Endothelial cell of umbilical vein (primary cell): ENCODE data around the gene MINDY3. TPM values are rescaled to one million over a fixed set of nuclear protein-coding genes. Genes with fewer than 3 reads are reported as not detected.

Source experiments
- BruUV-seq: library from RNA; stranded (reverse); fragments of 400-500 nt; replicated peaks from 2 replicates; lab custom pipeline; 2021; lab: Mats Ljungman, UMichigan
- CTCF ChIA-PET: fragments of 300-600, 350-600 bp; sonication (Branson Sonifier 250); formaldehyde crosslinking; loops from one replicate; lab custom pipeline; 2021; ENCODE audit warnings: antibody characterized with exemption, inconsistent platforms; lab: Charles Lee
- POLR2A ChIA-PET: fragments of 300-600, 350-600 bp; sonication (Branson Sonifier 250); formaldehyde crosslinking; loops from one replicate; lab custom pipeline; 2021; ENCODE audit warnings: antibody characterized with exemption, inconsistent platforms; lab: Charles Lee
- DNase-seq: peaks from one replicate; pipeline ENCODE4 v3.0.0-alpha.2; 2011; ENCODE audit warnings: low read depth, low spot score
- FAIRE-seq: peaks from 2 replicates; lab custom pipeline; 2011; peaks lifted over from hg19 to GRCh38; lab: Jason Lieb, UNC
- H2AFZ ChIP-seq: 2 replicates; pipeline ENCODE4 v1.6.0; 2012; ENCODE audit warnings: low read depth, low read length, control low read depth, inconsistent platforms
- H3K27ac ChIP-seq: 2 replicates; pipeline ENCODE4 v1.5.1; 2011; ENCODE audit warnings: low read depth, mild to moderate bottlenecking, control low read depth, low read length, moderate library complexity; ENCODE audit not compliant: insufficient read depth
- H3K27me3 ChIP-seq, 2 experiments: 2 replicates each; pipeline versions ENCODE4 v1.6.0 to v1.6.1; 2011; ENCODE audit warnings: low read length in 2 of 2, mixed read lengths in 1 of 2; ENCODE audit not compliant: control insufficient read depth in 2 of 2, insufficient read depth in 2 of 2
- H3K36me3 ChIP-seq, 2 experiments: 2 replicates in 1 of 2; 3 replicates in 1 of 2; pipeline ENCODE4 v1.5.1; 2011; ENCODE audit warnings: low read length in 2 of 2, mild to moderate bottlenecking in 1 of 2, moderate library complexity in 1 of 2; ENCODE audit not compliant: control insufficient read depth in 2 of 2, insufficient read depth in 2 of 2; ENCODE audit errors: extremely low read depth in 1 of 2
- H3K4me1 ChIP-seq: 3 replicates; pipeline ENCODE4 v1.5.1; 2011; ENCODE audit warnings: mild to moderate bottlenecking, low read length; ENCODE audit not compliant: control insufficient read depth, insufficient read depth; ENCODE audit errors: extremely low read depth
- H3K4me2 ChIP-seq: 2 replicates; pipeline ENCODE4 v1.6.1; 2011; ENCODE audit warnings: low read length, control low read depth, mixed read lengths; ENCODE audit not compliant: insufficient read depth
- H3K4me3 ChIP-seq, 3 experiments: fragments of 200-600 bp in 1 of 3; sonication (generic), shearing (Covaris generic) in 1 of 3; replicated peaks in 1 of 3; 2 replicates each; pipeline ENCODE4 v1.5.1; 2011 to 2016; ENCODE audit warnings: control low read depth in 3 of 3, low read length in 3 of 3, mild to moderate bottlenecking in 2 of 3, inconsistent platforms in 1 of 3, low read depth in 1 of 3, moderate library complexity in 1 of 3; ENCODE audit not compliant: insufficient read depth in 1 of 3
- H3K79me2 ChIP-seq: 2 replicates; pipeline ENCODE4 v1.6.0; 2012; ENCODE audit warnings: low read length, inconsistent platforms; ENCODE audit not compliant: control insufficient read depth, insufficient read depth
- H3K9ac ChIP-seq: replicated peaks from 2 replicates; pipeline ENCODE3; 2011; ENCODE audit warnings: low read length, control low read depth; ENCODE audit not compliant: insufficient read depth; ENCODE audit errors: extremely low read depth
- H3K9me1 ChIP-seq: replicated peaks from 3 replicates; pipeline ENCODE4 v1.6.0; 2011; ENCODE audit warnings: mild to moderate bottlenecking, low read length; ENCODE audit not compliant: control insufficient read depth, insufficient read depth; ENCODE audit errors: extremely low read depth
- H3K9me3 ChIP-seq: replicated peaks from 2 replicates; pipeline ENCODE4 v1.5.1; 2012; ENCODE audit warnings: low read length, inconsistent platforms; ENCODE audit not compliant: control insufficient read depth, insufficient read depth
- H4K20me1 ChIP-seq: replicated peaks from 2 replicates; pipeline ENCODE3; 2011; ENCODE audit warnings: mild to moderate bottlenecking, low read length; ENCODE audit not compliant: control insufficient read depth, insufficient read depth; ENCODE audit errors: extremely low read depth
- CTCF ChIP-seq, 2 donors: IDR thresholded peaks; 1 replicate in 1 of 2; 2 replicates in 1 of 2; pipeline ENCODE4 v1.5.1; 2011; ENCODE audit warnings: low read length in 2 of 2, mild to moderate bottlenecking in 2 of 2, moderate library complexity in 2 of 2, control low read depth in 1 of 2, inconsistent platforms in 1 of 2, low read depth in 1 of 2; ENCODE audit not compliant: insufficient read depth in 1 of 2; ENCODE audit errors: extremely low read depth in 1 of 2
- EZH2 ChIP-seq: IDR thresholded peaks from 2 replicates; pipeline ENCODE4 v1.6.1; 2012; ENCODE audit warnings: borderline replicate concordance, low read depth, mild to moderate bottlenecking, moderate library complexity, low read length, inconsistent platforms; ENCODE audit not compliant: severe bottlenecking
- FOS ChIP-seq: IDR thresholded peaks from 2 replicates; pipeline ENCODE4 v1.6.1; 2011; ENCODE audit warnings: mild to moderate bottlenecking, low read length, moderate library complexity, borderline replicate concordance; ENCODE audit not compliant: insufficient read depth
- GATA2 ChIP-seq: IDR thresholded peaks from 2 replicates; pipeline ENCODE4 v1.7.0; 2011; ENCODE audit warnings: low read depth, mild to moderate bottlenecking, moderate library complexity, mixed read lengths, low read length; ENCODE audit not compliant: insufficient read length, insufficient read depth
- JUN ChIP-seq: IDR thresholded peaks from 2 replicates; pipeline ENCODE4 v1.6.1; 2011; ENCODE audit warnings: borderline replicate concordance, low read depth; ENCODE audit not compliant: insufficient read length, insufficient read depth
- MAX ChIP-seq: IDR thresholded peaks from 2 replicates; pipeline ENCODE4 v1.6.1; 2011; ENCODE audit not compliant: insufficient read depth, insufficient read length
- MYC ChIP-seq: IDR thresholded peaks from one replicate; pipeline ENCODE4 v1.6.1; 2011; ENCODE audit warnings: mild to moderate bottlenecking, low read depth, low read length
- POLR2A ChIP-seq: IDR thresholded peaks from 2 replicates; pipeline ENCODE4 v1.6.1; 2012; ENCODE audit warnings: low read depth, mild to moderate bottlenecking, control low read depth, low read length
- POLR2AphosphoS5 ChIP-seq: IDR thresholded peaks from 2 replicates; pipeline ENCODE4 v1.6.1; 2012; ENCODE audit warnings: low read depth, mild to moderate bottlenecking, control low read depth, low read length, moderate library complexity; ENCODE audit not compliant: insufficient read depth
- dilution Hi-C: fragments of 300-500 bp; cut with MboI; formaldehyde crosslinking; loops from one replicate; pipeline ENCODE4 v1.15.0; 2019; ENCODE audit warnings: low sequenced_read_pairs; ENCODE audit not compliant: extremely low pct_ligation_motif_present
- intact Hi-C: fragments of 100-400 bp; cut with micrococcal nuclease; formaldehyde crosslinking; loops from one replicate; pipeline ENCODE4 v1.10.0; 2022
- polyA plus RNA-seq, 4 experiments: library from polyadenylated mRNA; depleted of rRNA in 3 of 4; stranded (reverse) in 3 of 4; unstranded in 1 of 4; fragments of >200 nt; gene quantifications; 2 replicates each; pipeline versions ENCODE4 v1.2.1 to v1.2.3, GENCODE V29; 2011 to 2012; ENCODE audit warnings: missing spikeins in 1 of 4
- total RNA-seq: library from RNA; stranded (reverse); gene quantifications from 2 replicates; pipeline ENCODE4 v1.2.3, GENCODE V29; 2021

MINDY3 gene
- total and polyA plus RNA-seq, 2 donors (not counting 3 experiments of a cell fraction or from before 2014, with no cell fraction given): 7.5 to 20.2 TPM

GRCh38 chr10:15871823-15872222 lies 11.5 kb upstream of the MINDY3 start:
- no peak overlapping the region for H3K9ac ChIP-seq
- no peak for TF ChIP-seq EZH2
- ChIA-PET POLR2A (no interaction called here), CTCF (no interaction called here)
- H3K79me2 ChIP-seq: no peaks in the 10 kb centered on the region
- no peak overlapping the region for H3K4me2 ChIP-seq
- no peak overlapping the region for H2AFZ ChIP-seq
- intact Hi-C loops: no loop called here
- H3K27me3 ChIP-seq: peaks cover 9 to 40% of the 10 kb centered on the region in 2 experiments
- no peaks in the 10 kb centered on the region for H3K9me1 ChIP-seq
- dilution Hi-C loops: no loop called here
- H3K36me3 ChIP-seq: no peaks in the 10 kb centered on the region
- no peaks in the 10 kb centered on the region for H3K9me3 ChIP-seq
- DNase-seq (no peak), FAIRE-seq (no peak)
- no TSS peak for BruUV-seq
- no peak overlapping the region for H3K4me3 ChIP-seq
- H3K27ac ChIP-seq: no peak overlapping the region
- no peaks in the 10 kb centered on the region for H3K4me1 ChIP-seq
- no peaks in the 10 kb centered on the region for H4K20me1 ChIP-seq

GRCh38 chr10:15869935-15870334 lies 9.6 kb upstream of the MINDY3 start:
- no peak overlapping the region for H3K27ac ChIP-seq
- BruUV-seq: no TSS peak
- intact Hi-C loops (no loop called here), dilution Hi-C loops (no loop called here)
- H3K9ac ChIP-seq: no peak overlapping the region
- H4K20me1 ChIP-seq: no peaks in the 10 kb centered on the region
- peaks cover 18 to 53% of the 10 kb centered on the region in 2 experiments for H3K27me3 ChIP-seq
- H2AFZ ChIP-seq: no peak overlapping the region
- FAIRE-seq (no peak), DNase-seq (no peak)
- H3K4me1 ChIP-seq: no peaks in the 10 kb centered on the region
- H3K36me3 ChIP-seq: no peaks in the 10 kb centered on the region
- ChIA-PET POLR2A (no interaction called here), CTCF (no interaction called here)
- TF ChIP-seq MYC (no peak), EZH2 (no peak), POLR2A (no peak), JUN (no peak), FOS (no peak), MAX (no peak), CTCF (IDR thresholded peaks at IDR 0.05; ENCODE audit: extremely low read depth in 1 of 2, insufficient read depth in 1 of 2, low read depth in 1 of 2, low read length in 2 of 2) (no peak), GATA2 (no peak), POLR2AphosphoS5 (no peak)
- H3K9me1 ChIP-seq: no peaks in the 10 kb centered on the region
- H3K9me3 ChIP-seq: no peaks in the 10 kb centered on the region
- H3K4me3 ChIP-seq: no peak overlapping the region
- H3K79me2 ChIP-seq: no peaks in the 10 kb centered on the region
- no peak overlapping the region for H3K4me2 ChIP-seq
